ENCODE measurements around the gene ZDHHC1. TPM values are rescaled to one million over a fixed set of nuclear protein-coding genes. Genes with fewer than 3 reads are reported as not detected.

ZDHHC1 gene
- total and polyA plus RNA-seq, 2 of the 13 experiments (the other 11 are each of a cell fraction or from before 2014, with no cell fraction given), result 0.51 to 1.1 TPM

- Histone ChIP-seq H4K20me1 (ENCODE audit: insufficient read depth, low read length) (no peaks in the 10 kb centered on the region), H3K9ac (ENCODE audit: insufficient read depth, low read depth, low read length) (no peak overlapping the region), H3K79me2 (ENCODE audit: insufficient read depth, low read length) (no peaks in the 10 kb centered on the region), H3K4me2 (ENCODE audit: low read depth, low read length) (no peak overlapping the region), H3K9me3 (ENCODE audit: low read length) (no peaks in the 10 kb centered on the region), H3K27me3 (ENCODE audit: control insufficient read depth in 1 of 2, insufficient read depth in 2 of 2, low read length in 2 of 2) (peaks cover 9 to 84% of the 10 kb centered on the region in 2 experiments; a peak in 4 of 5 replicates), H2AFZ (ENCODE audit: low read length) (no peak overlapping the region), H3K27ac (ENCODE audit: extremely low read length, insufficient read depth, low read length) (no peak overlapping the region), H3K36me3 (replicated peaks in 1 of 2; ENCODE audit: control insufficient read depth in 1 of 2, insufficient read depth in 2 of 2, low read length in 2 of 2) (no peaks in the 10 kb centered on the region), H3K4me3 (replicated peaks in 1 of 3; ENCODE audit: insufficient read depth in 1 of 3, low read depth in 2 of 3, low read length in 3 of 3) (no peak overlapping the region), H3K4me1 (ENCODE audit: insufficient read depth, low read length) (peaks cover 25% of the 10 kb centered on the region)
- FAIRE-seq (no peak), ATAC-seq (no peak), DNase-seq (ENCODE audit: low spot score) (no peak)
- in situ Hi-C loops (cut with HindIII; ENCODE audit: extremely low pct_ligation_motif_present, low pct_unique_long_range_greater_than_20kb), result no loop called here
- no TSS peak for BruUV-seq (replicated peaks)
- 55% methylated on average over 11 of the region's 11 CpGs for WGBS (ENCODE audit: low lambda C conversion rate)
- ChIA-PET POLR2A (no interaction called here), CTCF (ENCODE audit: low intra/inter-chr PET ratio, low total read pairs) (no interaction called here)
- intact Hi-C loops (cut with micrococcal nuclease; ENCODE audit: unreplicated experiment), result no loop called here
- TF ChIP-seq NFIC (IDR thresholded peaks at IDR 0.05; ENCODE audit: low read length) (no peak), ZNF142 (CRISPR knock-in tag; IDR thresholded peaks at IDR 0.05) (no peak), FLYWCH1 (CRISPR knock-in tag; IDR thresholded peaks at IDR 0.05) (no peak), NR2F2 (IDR thresholded peaks at IDR 0.05; ENCODE audit: borderline replicate concordance, low read depth) (no peak), PRDM10 (CRISPR knock-in tag; IDR thresholded peaks at IDR 0.05; ENCODE audit: low read depth) (no peak), XRCC5 (optimal IDR thresholded peaks at IDR 0.05; ENCODE audit: low read length) (no peak), HNF1A (IDR thresholded peaks at IDR 0.05; ENCODE audit: low read depth) (no peak), HNF1A (CRISPR knock-in tag; IDR thresholded peaks at IDR 0.05; ENCODE audit: borderline replicate concordance) (no peak), ZNF251 (CRISPR knock-in tag; IDR thresholded peaks at IDR 0.05) (no peak), ZC3H13 (CRISPR knock-in tag; IDR thresholded peaks at IDR 0.05) (no peak), TAF1 (CRISPR knock-in tag; IDR thresholded peaks at IDR 0.05) (no peak)
Measured at GRCh38 chr16:67390816-67391423, 25.4 kb downstream of the ZDHHC1 start.

Data from HepG2 (cell line).